K562 treated with DMSO at 1 percent for 24 hours (cell line): ENCODE measurements around the gene OR4P4. TPM values are rescaled to one million over a fixed set of nuclear protein-coding genes. Genes with fewer than 3 reads are reported as not detected.

Experiments
- total RNA-seq: library from RNA; unstranded; fragments of 300-600 nt; gene quantifications from 2 replicates; pipeline ENCODE4 v1.2.3, GENCODE V29; 2022; ENCODE audit warnings: low read depth; ENCODE audit not compliant: insufficient read depth

The OR4P4 gene
- not detected in 2 replicates for total RNA-seq

DNA sequence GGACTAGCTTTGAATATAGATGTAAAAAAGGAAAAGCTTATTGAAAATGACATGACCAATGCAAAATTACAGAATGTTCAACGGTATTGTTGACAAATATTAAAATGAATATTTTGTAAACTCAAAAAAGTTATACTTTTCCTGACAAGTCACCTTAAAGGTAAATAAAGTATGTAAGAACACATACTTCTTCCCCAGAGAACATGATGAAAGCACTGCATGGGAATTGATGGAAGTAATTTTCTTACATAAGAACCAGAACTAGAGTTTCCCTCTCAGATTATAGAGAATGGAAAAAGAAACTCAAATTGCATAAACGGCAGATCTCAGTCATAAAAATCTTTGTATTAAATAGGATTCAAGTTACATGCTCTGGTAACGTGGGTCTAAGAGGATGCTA, at the start of gene OR4P4:
Gene OR4P4, plus strand, starts transcription at position 301 of the 400 bp plus-strand sequence.

DNA sequence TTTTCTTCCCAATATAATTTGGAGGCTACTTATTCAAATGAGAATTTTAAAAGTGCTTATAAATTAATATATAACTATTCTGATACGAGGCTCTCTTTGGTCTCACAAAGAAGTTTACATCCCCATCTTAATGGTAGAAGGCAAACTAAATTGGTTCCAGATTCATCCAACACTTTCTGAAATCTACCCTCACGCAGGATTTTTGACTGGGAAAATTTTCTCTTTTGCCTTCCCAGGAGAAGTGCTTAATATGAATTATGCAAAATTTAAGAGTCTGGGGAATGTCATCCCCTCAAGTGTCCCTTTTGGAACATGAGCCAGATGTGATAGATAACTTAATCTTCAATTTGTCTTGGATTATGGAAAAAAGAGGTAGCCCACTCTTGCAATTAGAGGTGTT, 27.4 kb upstream of the OR4P4 start, which contains the start of gene OR4C11:
Gene OR4C11, minus strand, starts transcription at position 101 of the 400 bp plus-strand sequence. CDS start 3,272 bp downstream, outside the sequence.

DNA sequence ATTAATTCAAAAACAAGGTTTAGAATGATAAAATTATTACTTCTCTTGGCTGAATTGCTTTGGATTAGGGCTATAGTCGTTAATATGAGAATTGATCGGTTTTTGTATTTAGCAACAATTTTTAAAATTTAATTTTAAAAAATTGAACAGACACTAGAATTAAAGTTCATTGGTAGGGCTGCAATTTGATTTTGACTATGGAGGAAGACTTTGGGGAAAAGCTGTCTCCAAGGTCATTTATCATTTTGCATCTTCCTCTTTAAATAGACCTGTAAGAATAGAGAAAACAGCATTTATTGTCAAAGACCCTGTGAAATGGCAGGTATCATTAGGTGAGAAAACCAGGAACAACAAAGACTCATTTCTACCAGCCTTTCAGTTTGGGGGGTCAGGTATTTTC, 13.1 kb downstream of the OR4P4 start, which contains the start of gene OR4S2:
Gene OR4S2, plus strand, starts transcription at position 301 of the 400 bp plus-strand sequence. CDS start 2,577 bp downstream, outside the sequence.

DNA sequence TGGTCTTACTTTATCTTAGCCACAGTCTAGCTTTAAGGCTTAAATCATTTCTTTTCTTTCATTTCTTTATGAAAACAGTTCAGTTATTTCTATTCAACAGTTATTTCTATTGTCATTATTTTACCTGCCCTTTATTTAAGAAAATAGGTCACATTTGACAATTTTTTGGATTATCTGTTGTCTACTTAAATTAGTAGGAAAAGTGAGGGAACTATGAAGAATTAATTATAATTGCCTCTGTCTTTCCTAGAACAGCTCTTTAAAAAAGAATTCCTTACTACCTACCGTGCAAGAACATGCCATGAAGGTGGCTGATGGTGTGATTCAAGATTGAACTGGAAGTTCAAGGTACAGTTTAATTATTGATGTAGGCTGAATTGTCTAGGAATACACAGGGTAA, 27.0 kb downstream of the OR4P4 start, which contains the start of gene OR4C6:
Gene OR4C6, plus strand, starts transcription at position 301 of the 400 bp plus-strand sequence. CDS start 2,966 bp downstream, outside the sequence.

Other genes with a start within 250 kb of the OR4P4 start
- not detected in 2 replicates for gene OR4C15, start 80.6 kb upstream of the OR4P4 start, total RNA-seq
- gene OR4C16, start 63.0 kb upstream of the OR4P4 start, total RNA-seq, result not detected in 2 replicates
- gene OR4C11, start 27.5 kb upstream of the OR4P4 start, total RNA-seq, result not detected in 2 replicates
- not detected in 2 replicates for gene OR4S2, start 13.2 kb downstream of the OR4P4 start, total RNA-seq
- gene OR4C6, start 27.1 kb downstream of the OR4P4 start, total RNA-seq, result not detected in 2 replicates
- gene OR5D13, start 138.3 kb downstream of the OR4P4 start, total RNA-seq, result not detected in 2 replicates
- not detected in 2 replicates for gene OR5D14, start 160.4 kb downstream of the OR4P4 start, total RNA-seq
- not detected in 2 replicates for gene OR5L1, start 176.3 kb downstream of the OR4P4 start, total RNA-seq
- not detected in 2 replicates for gene OR5D18, start 184.5 kb downstream of the OR4P4 start, total RNA-seq
- not detected in 2 replicates for gene OR5L2, start 192.1 kb downstream of the OR4P4 start, total RNA-seq
- gene OR5D16, start 203.6 kb downstream of the OR4P4 start, total RNA-seq, result not detected in 2 replicates
- gene TRIM51, start 248.2 kb downstream of the OR4P4 start, total RNA-seq, result not detected in 2 replicates